CD4-positive, alpha-beta T cell treated with Interferon alpha-2 for 1 hour (primary cell): ENCODE data around the gene WDPCP.
"Not testable (repeated sequence)": the region's sequence is repeated elsewhere in the genome, so short reads cannot be mapped to it uniquely, and the experiment has no call there.

Experiments
- DNase-seq, 2 donors: peaks; one replicate each; pipeline ENCODE4 v3.0.0-alpha.2; 2020 to 2022

WDPCP gene

DNA sequence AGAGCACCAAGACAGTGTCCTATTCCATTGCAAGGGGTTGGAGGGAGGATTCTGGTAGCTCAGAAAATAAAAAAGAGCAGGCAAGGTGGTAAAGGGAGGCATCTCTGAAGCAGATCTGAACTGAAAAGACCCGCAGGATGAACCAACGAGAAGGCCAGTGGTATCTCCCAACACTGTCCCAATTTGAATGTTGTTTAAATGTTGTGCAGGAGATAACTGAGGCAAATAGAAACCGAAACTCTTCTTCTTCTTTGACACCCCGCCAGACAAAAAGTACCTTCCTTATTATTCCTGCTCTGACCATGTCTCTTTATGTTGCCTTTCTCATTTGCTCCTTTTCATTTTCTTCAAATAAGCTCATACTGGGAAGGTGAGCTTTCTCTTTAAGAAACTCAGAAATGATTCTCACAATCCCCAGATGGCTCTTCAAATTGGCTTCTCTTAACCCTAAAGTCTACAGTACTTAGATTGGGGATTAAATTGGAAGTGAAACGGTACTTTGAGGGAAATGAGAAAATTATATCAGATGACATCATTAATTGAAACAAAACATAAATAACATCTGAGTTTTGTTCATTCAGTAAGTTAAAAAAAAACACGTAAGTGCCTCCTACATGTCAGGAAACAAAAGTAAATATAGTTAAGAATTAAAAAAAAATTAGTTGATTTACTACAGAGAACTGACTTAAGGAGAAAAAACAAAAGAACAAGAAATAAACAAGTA is 143.6 kb downstream of the WDPCP start:
- peak in 1 of 2 donors; percentile 2 for DNase-seq

DNA sequence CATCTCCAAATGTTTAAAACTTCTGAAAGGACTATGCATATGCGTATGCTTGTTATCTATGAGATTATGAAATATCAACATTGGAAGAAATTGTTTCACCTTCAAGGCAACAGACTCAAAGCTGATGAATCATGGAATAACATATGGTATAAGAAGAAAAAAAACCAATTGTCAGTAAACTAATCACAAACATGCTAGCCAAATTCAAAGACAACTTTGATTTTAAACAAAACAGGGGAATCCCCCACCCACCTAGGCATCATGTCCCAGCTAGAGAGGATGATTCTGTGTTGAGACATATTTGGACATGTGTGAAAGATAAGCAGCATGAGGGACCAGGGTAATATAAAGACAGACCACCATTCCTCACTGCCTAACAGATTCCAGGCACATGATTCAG is 147.7 kb downstream of the WDPCP start:
- no peak for DNase-seq

DNA sequence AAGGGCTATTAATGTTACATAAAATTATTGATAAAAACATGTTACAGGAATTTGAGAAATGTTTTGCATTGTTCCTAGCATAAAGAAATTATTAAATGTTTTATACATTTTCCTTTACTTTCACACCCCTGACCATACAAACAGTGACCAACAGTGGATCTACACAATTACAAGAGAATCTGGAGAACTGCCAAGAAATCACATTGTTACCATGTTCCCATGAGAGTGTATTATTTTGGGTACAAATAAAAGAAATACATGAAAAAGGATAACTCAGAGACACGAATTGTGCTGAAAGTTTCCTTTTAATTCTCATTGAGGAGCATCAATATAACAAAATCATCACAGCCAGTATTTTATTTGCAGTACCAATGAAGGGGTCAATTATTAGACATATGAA is 150.1 kb downstream of the WDPCP start:
- no peak for DNase-seq

DNA sequence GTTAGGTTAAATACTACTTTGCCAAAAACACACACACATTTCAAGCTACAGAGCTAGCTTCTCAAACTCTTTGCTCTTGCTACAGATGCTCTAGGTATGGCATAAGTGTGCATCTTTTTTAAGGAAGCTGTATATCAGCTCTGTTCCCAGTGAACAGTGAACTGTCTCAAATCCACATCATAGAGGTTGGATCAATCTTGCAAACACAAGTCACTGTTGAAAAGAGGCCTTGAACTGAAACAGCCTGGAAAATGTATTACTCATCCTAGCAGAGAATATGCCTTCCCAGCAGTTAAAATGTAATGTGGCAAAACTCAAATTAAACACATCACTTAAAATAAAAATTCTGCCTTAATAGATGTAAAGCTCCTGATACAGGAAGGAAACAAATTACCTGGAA is 151.8 kb downstream of the WDPCP start:
- no peak for DNase-seq

- no peak for DNase-seq
Observed at GRCh38 chr2:63435070-63435469, 153.2 kb downstream of the WDPCP start.

- no peak for DNase-seq
Observed at GRCh38 chr2:63434024-63435001, 154.0 kb downstream of the WDPCP start.

DNA sequence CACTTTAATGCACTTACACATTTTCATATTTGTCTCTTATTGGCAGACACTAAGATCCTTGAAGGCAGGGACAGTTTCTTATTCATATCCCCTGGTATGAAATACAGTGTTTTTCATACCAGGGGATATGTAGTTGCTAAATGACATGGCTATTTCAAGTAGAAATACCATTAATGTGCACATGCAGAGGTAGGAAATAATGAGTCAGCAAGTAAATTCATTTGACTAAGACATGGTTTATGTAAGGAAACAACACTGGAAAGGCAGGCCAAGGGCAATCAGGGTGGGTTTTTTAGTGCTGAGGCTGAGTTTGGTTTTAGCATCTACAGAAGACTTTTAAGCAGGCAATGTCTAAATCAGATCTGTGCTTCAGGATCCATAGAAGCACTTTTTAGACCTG is 155.9 kb downstream of the WDPCP start:
- no peak for DNase-seq

DNA sequence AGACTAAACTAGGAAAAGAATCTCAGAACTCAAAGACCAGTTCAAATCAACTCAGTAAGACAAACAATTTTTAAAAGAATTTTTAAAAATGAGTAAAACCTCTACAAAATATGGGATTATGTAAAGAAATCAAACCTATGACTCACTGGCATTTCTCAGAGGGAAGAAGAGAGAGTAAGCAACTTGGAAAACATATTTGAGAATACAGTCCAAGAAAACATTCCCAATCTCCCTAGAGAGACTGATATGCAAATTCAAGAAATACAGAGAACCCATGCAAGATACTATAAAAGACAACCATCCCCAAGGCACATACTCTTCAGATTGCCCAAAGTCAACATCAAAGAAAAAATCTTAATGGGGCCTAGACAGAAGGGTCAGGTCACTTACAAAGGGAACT is 162.7 kb downstream of the WDPCP start:
- DNase-seq: no peak

DNA sequence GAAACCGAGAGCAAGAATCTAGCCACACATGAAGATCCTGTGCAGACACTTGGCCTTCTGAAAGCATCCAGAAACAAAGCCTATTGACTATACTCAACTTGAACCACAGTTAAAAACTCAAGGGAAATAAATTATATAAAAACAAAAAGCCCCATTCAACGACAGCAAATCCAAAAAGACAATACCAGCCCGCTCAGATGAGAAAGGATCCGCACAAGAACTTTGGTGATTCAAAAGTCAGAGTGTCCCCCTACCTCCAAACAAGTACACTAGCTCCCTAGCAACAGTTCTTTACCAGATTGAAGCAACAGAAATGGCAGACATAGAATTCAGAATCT is 163.2 kb downstream of the WDPCP start:
- DNase-seq: no peak

DNA sequence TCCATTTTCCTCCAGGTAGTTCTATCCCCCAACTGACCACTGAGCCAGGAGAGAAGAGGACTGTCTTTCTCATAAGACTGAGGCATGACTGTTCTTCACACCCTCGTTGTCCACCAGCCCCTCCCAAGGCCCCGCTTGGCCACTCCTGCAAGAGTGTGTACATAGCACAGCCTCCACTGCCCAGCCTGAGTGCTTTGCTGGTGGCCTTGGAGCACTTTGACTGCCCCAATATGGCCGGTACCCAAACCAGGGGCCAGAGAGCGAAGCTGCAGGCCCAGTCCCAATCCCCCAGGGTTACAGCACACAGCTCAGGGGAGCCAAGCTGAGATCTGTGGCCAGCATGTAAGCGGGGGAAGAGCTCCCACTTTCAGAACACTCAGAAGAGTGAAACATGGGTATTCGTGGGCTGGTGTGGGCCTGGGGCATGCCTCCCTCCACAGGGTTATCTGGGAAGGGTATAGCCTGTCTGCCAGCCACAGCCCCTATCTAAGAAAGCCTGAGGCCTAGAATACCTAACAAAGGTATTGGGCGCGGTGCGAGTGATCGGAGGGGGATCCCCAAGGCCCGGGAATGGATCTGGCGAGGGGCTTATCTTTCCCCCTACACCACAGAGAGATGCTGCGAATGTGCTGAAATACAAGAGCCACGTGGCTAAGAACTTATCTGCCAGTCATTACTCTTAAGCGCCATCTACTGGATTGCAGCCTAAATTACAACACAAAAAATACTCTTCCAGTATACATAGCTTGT is 163.8 kb downstream of the WDPCP start:
- DNase-seq: peak in 1 of 2 donors; percentile 52

- no peak for DNase-seq
Observed at GRCh38 chr2:63422556-63422955, 165.7 kb downstream of the WDPCP start.

DNA sequence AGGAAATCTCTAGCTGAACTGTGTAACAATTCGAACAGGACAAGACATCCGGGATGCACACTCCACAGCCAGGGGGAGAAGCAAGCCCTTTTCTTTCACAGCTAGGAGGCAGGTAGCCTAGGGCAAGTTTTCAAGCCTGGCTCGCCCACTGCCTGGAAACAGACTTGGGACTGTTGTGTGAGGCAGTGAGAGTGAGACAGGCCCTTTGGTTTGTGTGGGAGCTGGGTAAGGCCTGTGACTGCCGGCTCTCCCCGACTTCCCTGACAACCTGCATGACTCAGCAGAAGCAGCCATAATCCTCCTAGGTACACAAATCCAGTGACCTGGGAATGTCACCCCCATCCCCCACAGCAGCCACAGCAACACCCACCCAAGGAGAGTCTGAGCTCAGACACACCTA is 179.7 kb downstream of the WDPCP start:
- no peak for DNase-seq

- DNase-seq: no peak
Observed at GRCh38 chr2:63406641-63407040, 181.6 kb downstream of the WDPCP start.

DNA sequence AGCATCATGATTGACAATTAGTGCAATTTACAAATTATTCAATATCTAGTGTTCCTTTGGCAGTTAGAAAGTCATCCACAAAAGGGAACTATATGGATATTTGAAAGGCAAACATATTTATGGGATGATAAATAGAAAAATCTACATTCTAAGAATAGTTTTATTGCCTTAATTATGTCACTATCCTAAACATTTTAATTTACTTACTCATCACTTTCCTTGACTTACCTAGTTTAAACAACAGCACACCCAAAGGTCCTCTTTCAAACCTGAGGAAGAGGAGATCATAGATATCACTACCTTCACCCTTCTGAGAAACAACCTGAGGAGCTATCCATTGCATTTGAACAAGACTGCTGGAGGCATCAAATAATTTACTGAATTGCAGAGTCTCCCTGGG is 184.5 kb downstream of the WDPCP start:
- DNase-seq: no peak

DNA sequence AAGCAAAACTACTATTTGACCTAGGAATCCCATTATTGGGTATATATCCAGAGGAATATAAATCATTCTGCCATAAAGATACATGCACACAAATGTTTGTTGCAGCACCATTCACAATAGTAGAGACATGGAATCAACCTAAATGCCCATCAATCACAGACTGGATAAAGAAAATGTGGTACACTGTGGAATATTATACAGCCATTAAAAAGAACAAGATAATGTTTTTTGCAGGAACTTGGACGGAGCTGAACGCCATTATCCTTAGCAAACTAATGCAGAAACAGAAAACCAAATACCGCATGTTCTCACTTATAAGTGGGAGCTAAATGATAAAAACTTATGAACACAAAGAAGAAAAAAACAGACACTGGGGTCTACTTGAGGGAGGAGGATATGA is 185.4 kb downstream of the WDPCP start:
- DNase-seq: not testable (repeated sequence)

DNA sequence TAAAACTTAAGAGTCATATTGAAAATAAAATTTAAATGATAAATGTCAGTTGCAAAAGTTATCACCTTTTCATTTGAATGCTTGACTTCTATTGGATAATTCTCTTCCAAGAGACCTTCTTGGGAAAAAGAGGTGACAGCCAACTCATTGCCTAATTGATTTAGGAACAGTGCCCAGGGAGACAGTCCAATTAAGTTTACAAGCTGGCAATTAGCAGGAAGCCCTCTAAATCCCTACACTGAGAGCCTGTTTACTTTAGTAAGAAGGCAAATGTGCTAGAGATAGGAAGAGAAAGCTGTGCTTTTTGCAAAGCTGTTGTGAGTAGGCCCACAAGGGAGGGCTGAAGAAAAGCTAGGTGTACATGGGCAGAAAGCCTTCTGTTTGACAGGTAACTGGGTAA is 189.1 kb downstream of the WDPCP start:
- no peak for DNase-seq

DNA sequence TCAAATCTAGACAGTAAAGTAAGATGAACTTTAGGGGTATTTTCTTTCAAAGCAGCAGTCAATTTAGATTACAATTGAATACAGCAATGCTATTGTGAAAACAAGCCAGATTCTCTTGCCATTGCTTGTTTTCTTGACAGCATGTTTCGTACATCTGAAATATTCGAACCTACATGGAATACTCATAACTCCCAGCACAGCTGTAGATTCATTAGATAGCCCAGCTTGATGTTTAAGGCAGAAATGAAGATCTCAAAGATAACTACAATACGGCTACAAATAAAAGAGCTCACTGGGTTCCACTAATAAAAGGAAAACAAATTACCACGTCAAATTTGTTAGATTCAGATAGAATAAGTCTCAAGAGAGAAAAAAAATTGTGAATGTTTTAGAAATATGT is 208.8 kb downstream of the WDPCP start:
- no peak for DNase-seq

GRCh38 chr2:63378589-63378988 is 209.7 kb downstream of the WDPCP start:
- DNase-seq: no peak

GRCh38 chr2:63374341-63374740 is 213.9 kb downstream of the WDPCP start:
- DNase-seq: no peak

GRCh38 chr2:63372549-63372948 is 215.7 kb downstream of the WDPCP start:
- DNase-seq: no peak

- no peak for DNase-seq
Observed at GRCh38 chr2:63369146-63369545, 219.1 kb downstream of the WDPCP start.

DNA sequence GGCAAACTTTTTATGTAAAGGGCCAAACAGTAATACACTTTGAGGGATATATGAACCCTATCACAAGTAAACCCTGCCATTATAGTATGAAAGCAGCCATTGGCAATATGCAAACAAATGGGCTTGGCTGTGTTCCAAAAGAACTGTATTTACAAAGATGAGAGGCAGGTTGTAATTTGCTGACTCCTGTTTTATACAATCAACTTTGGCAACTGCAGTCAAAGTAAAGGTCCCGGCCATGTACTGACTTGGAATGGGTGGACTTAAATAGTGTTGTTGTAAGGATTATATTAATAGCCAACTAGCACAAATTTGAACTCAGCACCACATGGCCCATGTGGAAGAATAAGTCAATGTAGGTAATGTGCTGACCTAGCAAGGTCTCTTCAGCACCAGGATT is 223.4 kb downstream of the WDPCP start:
- no peak for DNase-seq

GRCh38 chr2:63357722-63358121 is 230.6 kb downstream of the WDPCP start:
- DNase-seq: not testable (repeated sequence)

DNA sequence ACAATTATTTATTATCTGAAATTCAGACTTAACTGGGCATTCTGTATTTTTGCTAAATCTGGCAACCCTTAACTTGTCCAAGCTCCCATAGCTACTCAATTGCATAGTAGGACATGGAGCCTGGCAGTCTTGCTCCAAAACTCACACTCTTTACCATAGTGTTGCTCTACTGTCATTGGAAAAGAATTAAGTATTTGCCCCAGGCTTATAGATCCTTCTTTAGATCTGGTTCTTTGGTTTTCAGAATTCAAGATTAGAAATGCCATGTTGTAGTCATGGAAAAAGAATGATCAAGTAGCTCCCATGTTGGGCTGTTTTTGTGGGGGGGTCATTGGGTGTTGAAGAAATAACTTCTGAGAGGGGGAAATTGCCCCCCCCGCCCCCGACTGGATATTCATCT is 240.9 kb downstream of the WDPCP start:
- DNase-seq: no peak
